Measurements from ENCODE around the gene PILRA. TPM values are rescaled to one million over a fixed set of nuclear protein-coding genes. Genes with fewer than 3 reads are reported as not detected.
"Not testable (repeated sequence)": the region's sequence is repeated elsewhere in the genome, so short reads cannot be mapped to it uniquely, and the experiment has no call there.

The PILRA gene
- polyA plus RNA-seq (0.17 to 0.59 TPM (median 0.33 TPM) in 3 replicates), polyA minus RNA-seq (0.32 to 0.56 TPM in 2 of 3 replicates, not detected in the other)
- not detected for polyA plus RNA-seq (2011; ENCODE audit: low read depth)
- 0.10 TPM in 1 of 2 replicates, not detected in the other for polyA plus RNA-seq (2011; cell fraction: cytosol; rRNA removed)
- polyA plus RNA-seq (2011; cell fraction: nucleus; rRNA removed) = 1.7 and 1.9 TPM in 2 replicates
- polyA plus RNA-seq (2012; ENCODE audit: low replicate concordance) = 1.5 TPM in 1 of 2 replicates, not detected in the other
- not detected for polyA minus RNA-seq (2011; cell fraction: cytosol; rRNA and poly(A)+ RNA removed)
- polyA minus RNA-seq (2011; cell fraction: nucleus; rRNA and poly(A)+ RNA removed) = 0.53 and 3.0 TPM in 2 replicates

- no peaks in the 10 kb centered on the region for H3K27me3 ChIP-seq (ENCODE audit: control insufficient read depth, extremely low read depth, insufficient read depth, low read length)
- no peak within 1 kb of the TSS for H3K4me3 ChIP-seq (ENCODE audit: control insufficient read depth in 2 of 3, extremely low read depth in 1 of 3, insufficient read depth in 2 of 3, low read depth in 1 of 3, low read length in 3 of 3)
- H3K4me2 ChIP-seq (ENCODE audit: control insufficient read depth, extremely low read depth, insufficient read depth, low read depth, low read length) = no peak within 1 kb of the TSS
These were observed at the start of gene PILRA for GRCh38 chr7:100373261-100373831. Gene PILRA, plus strand, starts transcription at chr7:100373487. Its CDS starts 170 bp downstream, at chr7:100373657.

GRCh38 chr7:100324194-100324593 lies 49.1 kb upstream of the PILRA start:
- not testable (repeated sequence) for FAIRE-seq; H3K4me3 ChIP-seq (ENCODE audit: control insufficient read depth in 2 of 3, extremely low read depth in 1 of 3, insufficient read depth in 2 of 3, low read depth in 1 of 3, low read length in 3 of 3)

More at GRCh38 chr7:100373261-100373831, at the start of gene PILRA:
- DNase-seq (ENCODE audit: low read depth, low spot score) (no peak), FAIRE-seq (no peak)
- peaks cover 4% of the 10 kb centered on the region for H3K4me1 ChIP-seq (ENCODE audit: control insufficient read depth, extremely low read depth, insufficient read depth, low read length)
- TF ChIP-seq EZH2 (IDR thresholded peaks at IDR 0.05; ENCODE audit: low read length) (no peak), CTCF (optimal IDR thresholded peaks at IDR 0.05 in 1 of 3, IDR thresholded peaks at IDR 0.05 in 1 of 3, conservative IDR thresholded peaks at IDR 0.05 in 1 of 3; ENCODE audit: extremely low read depth in 1 of 3, insufficient read depth in 2 of 3, low read length in 3 of 3) (no peak)
- H3K27ac ChIP-seq (ENCODE audit: control insufficient read depth, insufficient read depth, low read length) = no peak within 1 kb of the TSS
- H3K9me1 ChIP-seq (ENCODE audit: control insufficient read depth, extremely low read depth, insufficient read depth, low read length) = no peaks in the 10 kb centered on the region
- no peaks in the 10 kb centered on the region for H4K20me1 ChIP-seq (ENCODE audit: control insufficient read depth, extremely low read depth, insufficient read depth, low read length)
- no peaks in the 10 kb centered on the region for H3K79me2 ChIP-seq (ENCODE audit: control insufficient read depth, insufficient read depth, low read length)
- no peaks in the 10 kb centered on the region for H3K9me3 ChIP-seq (ENCODE audit: control insufficient read depth, low read depth, low read length)
- H3K36me3 ChIP-seq (ENCODE audit: control insufficient read depth in 2 of 2, extremely low read depth in 1 of 2, insufficient read depth in 2 of 2, low read length in 2 of 2) = no peaks in the 10 kb centered on the region
- no peak within 1 kb of the TSS for H3K9ac ChIP-seq (ENCODE audit: control insufficient read depth, extremely low read depth, insufficient read depth, low read length)
- dilution Hi-C loops (cut with MboI; ENCODE audit: extremely low pct_ligation_motif_present, low sequenced_read_pairs) = no loop called here
- H2AFZ ChIP-seq (ENCODE audit: control insufficient read depth, low read length) = peak within 1 kb of the TSS; percentile 33

GRCh38 chr7:100325671-100326070 lies 47.6 kb upstream of the PILRA start:
- H3K36me3 ChIP-seq (ENCODE audit: control insufficient read depth in 2 of 2, extremely low read depth in 1 of 2, insufficient read depth in 2 of 2, low read length in 2 of 2); dilution Hi-C loops (cut with MboI; ENCODE audit: extremely low pct_ligation_motif_present, low sequenced_read_pairs): not testable (repeated sequence)

More at GRCh38 chr7:100324194-100324593, 49.1 kb upstream of the PILRA start:
- dilution Hi-C loops (cut with MboI; ENCODE audit: extremely low pct_ligation_motif_present, low sequenced_read_pairs); H3K9ac ChIP-seq (ENCODE audit: control insufficient read depth, extremely low read depth, insufficient read depth, low read length); H3K4me2 ChIP-seq (ENCODE audit: control insufficient read depth, extremely low read depth, insufficient read depth, low read depth, low read length); H3K9me3 ChIP-seq (ENCODE audit: control insufficient read depth, low read depth, low read length); H2AFZ ChIP-seq (ENCODE audit: control insufficient read depth, low read length); H3K36me3 ChIP-seq (ENCODE audit: control insufficient read depth in 2 of 2, extremely low read depth in 1 of 2, insufficient read depth in 2 of 2, low read length in 2 of 2); H4K20me1 ChIP-seq (ENCODE audit: control insufficient read depth, extremely low read depth, insufficient read depth, low read length); H3K27me3 ChIP-seq (ENCODE audit: control insufficient read depth, extremely low read depth, insufficient read depth, low read length); DNase-seq (ENCODE audit: low read depth, low spot score); H3K4me1 ChIP-seq (ENCODE audit: control insufficient read depth, extremely low read depth, insufficient read depth, low read length); H3K9me1 ChIP-seq (ENCODE audit: control insufficient read depth, extremely low read depth, insufficient read depth, low read length); H3K79me2 ChIP-seq (ENCODE audit: control insufficient read depth, insufficient read depth, low read length); H3K27ac ChIP-seq (ENCODE audit: control insufficient read depth, insufficient read depth, low read length): not testable (repeated sequence)

GRCh38 chr7:100326914-100327313 lies 46.4 kb upstream of the PILRA start:
- H4K20me1 ChIP-seq (ENCODE audit: control insufficient read depth, extremely low read depth, insufficient read depth, low read length); H3K4me1 ChIP-seq (ENCODE audit: control insufficient read depth, extremely low read depth, insufficient read depth, low read length); H3K9me3 ChIP-seq (ENCODE audit: control insufficient read depth, low read depth, low read length); H3K36me3 ChIP-seq (ENCODE audit: control insufficient read depth in 2 of 2, extremely low read depth in 1 of 2, insufficient read depth in 2 of 2, low read length in 2 of 2); H3K79me2 ChIP-seq (ENCODE audit: control insufficient read depth, insufficient read depth, low read length); DNase-seq (ENCODE audit: low read depth, low spot score); FAIRE-seq; H3K4me2 ChIP-seq (ENCODE audit: control insufficient read depth, extremely low read depth, insufficient read depth, low read depth, low read length); H2AFZ ChIP-seq (ENCODE audit: control insufficient read depth, low read length); dilution Hi-C loops (cut with MboI; ENCODE audit: extremely low pct_ligation_motif_present, low sequenced_read_pairs); H3K27me3 ChIP-seq (ENCODE audit: control insufficient read depth, extremely low read depth, insufficient read depth, low read length); H3K27ac ChIP-seq (ENCODE audit: control insufficient read depth, insufficient read depth, low read length); H3K4me3 ChIP-seq (ENCODE audit: control insufficient read depth in 2 of 3, extremely low read depth in 1 of 3, insufficient read depth in 2 of 3, low read depth in 1 of 3, low read length in 3 of 3); H3K9me1 ChIP-seq (ENCODE audit: control insufficient read depth, extremely low read depth, insufficient read depth, low read length); H3K9ac ChIP-seq (ENCODE audit: control insufficient read depth, extremely low read depth, insufficient read depth, low read length): not testable (repeated sequence)

More at GRCh38 chr7:100325671-100326070, 47.6 kb upstream of the PILRA start:
- H3K27ac ChIP-seq (ENCODE audit: control insufficient read depth, insufficient read depth, low read length); H3K79me2 ChIP-seq (ENCODE audit: control insufficient read depth, insufficient read depth, low read length); H3K4me3 ChIP-seq (ENCODE audit: control insufficient read depth in 2 of 3, extremely low read depth in 1 of 3, insufficient read depth in 2 of 3, low read depth in 1 of 3, low read length in 3 of 3); FAIRE-seq; H3K4me2 ChIP-seq (ENCODE audit: control insufficient read depth, extremely low read depth, insufficient read depth, low read depth, low read length); H3K9me3 ChIP-seq (ENCODE audit: control insufficient read depth, low read depth, low read length); H3K9me1 ChIP-seq (ENCODE audit: control insufficient read depth, extremely low read depth, insufficient read depth, low read length); H2AFZ ChIP-seq (ENCODE audit: control insufficient read depth, low read length); DNase-seq (ENCODE audit: low read depth, low spot score); H3K27me3 ChIP-seq (ENCODE audit: control insufficient read depth, extremely low read depth, insufficient read depth, low read length); H3K9ac ChIP-seq (ENCODE audit: control insufficient read depth, extremely low read depth, insufficient read depth, low read length); H3K4me1 ChIP-seq (ENCODE audit: control insufficient read depth, extremely low read depth, insufficient read depth, low read length); H4K20me1 ChIP-seq (ENCODE audit: control insufficient read depth, extremely low read depth, insufficient read depth, low read length): not testable (repeated sequence)

Measured in keratinocyte (primary cell).